GM21447 (cell line): ENCODE data around the gene TMEM140.

Experiments
- ATAC-seq: cut with Tn5 transposase; IDR thresholded peaks from one replicate; pipeline ENCODE4 v1.9.1; 2021; ENCODE audit not compliant: unreplicated experiment

Gene TMEM140

DNA sequence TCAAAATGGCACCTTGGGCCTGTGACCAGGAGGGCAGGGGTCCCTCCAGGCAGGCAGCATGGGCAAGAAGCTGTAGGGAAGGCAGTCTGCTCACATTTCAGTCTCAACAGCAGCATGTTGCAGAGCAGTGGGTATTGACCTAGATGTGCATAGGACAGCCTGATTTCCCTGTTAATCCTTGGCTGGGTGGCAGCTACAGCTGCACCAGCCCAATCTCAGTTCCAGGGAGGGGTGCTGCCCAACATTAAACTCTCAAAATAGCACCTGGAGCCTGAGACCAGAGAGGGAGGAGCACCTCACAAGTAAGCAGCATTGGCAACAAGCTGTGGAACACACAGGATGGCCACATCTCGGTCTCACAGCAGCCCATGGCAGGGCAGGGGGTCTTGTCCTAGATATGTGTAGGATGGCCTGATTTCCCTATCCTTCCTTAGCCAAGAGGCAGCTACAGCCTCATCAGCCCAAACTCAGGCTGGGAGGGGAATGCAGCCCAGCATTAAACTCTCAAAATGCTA, 10.3 kb downstream of the TMEM140 start:
- no peak for ATAC-seq

DNA sequence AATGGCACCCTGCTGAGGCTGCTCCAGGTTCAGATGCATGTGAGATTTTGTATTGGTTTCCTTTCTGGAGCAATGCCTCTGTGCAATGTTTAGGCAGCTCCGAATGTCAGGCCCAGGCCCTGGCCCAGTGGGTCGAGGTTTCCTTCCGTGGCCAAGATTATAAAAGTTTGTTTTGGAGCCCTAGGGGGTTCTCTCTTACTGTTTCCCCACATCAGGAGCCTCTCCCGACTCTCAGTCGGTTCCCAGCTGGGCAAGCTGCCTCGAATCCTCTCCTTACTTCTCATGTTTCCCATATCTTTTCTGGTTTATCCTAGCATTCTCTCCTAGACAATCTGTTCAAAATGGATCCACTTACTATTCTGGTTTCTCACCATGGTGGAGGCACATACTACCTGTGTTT, 11.0 kb downstream of the TMEM140 start:
- no peak for ATAC-seq

DNA sequence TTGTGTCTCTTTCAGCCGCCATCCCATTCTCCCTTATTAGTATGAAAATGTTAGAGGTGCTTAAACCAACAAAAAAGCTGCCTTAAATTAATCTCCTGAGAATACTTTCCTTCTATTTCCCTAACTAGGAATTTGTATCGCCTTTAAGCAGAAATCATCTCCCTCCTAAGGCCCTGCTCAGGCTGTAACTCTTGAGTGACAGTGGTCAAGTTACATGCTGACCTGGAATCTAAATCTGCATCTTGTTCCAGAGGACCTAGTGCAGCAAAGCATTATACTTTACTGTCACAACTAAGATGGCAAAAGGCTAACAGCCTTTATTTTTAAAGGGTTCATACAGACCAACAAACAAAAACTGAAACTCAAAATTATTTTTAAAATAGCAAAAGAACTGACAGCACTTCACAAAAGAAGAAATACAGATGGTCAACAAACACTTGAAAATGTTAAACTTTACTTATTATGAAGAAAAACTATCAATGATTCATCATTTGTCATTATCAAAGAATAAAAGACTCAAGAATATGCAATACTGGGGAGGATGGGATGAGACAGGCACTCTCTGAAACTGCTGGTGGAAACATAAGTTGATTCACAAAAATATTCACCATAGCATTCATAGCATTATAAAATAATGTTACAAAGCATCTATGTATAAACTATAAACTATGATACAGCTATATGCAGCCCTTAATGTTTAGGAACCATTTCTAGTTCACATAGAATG, 11.7 kb downstream of the TMEM140 start:
- peak; percentile 5 for ATAC-seq

DNA sequence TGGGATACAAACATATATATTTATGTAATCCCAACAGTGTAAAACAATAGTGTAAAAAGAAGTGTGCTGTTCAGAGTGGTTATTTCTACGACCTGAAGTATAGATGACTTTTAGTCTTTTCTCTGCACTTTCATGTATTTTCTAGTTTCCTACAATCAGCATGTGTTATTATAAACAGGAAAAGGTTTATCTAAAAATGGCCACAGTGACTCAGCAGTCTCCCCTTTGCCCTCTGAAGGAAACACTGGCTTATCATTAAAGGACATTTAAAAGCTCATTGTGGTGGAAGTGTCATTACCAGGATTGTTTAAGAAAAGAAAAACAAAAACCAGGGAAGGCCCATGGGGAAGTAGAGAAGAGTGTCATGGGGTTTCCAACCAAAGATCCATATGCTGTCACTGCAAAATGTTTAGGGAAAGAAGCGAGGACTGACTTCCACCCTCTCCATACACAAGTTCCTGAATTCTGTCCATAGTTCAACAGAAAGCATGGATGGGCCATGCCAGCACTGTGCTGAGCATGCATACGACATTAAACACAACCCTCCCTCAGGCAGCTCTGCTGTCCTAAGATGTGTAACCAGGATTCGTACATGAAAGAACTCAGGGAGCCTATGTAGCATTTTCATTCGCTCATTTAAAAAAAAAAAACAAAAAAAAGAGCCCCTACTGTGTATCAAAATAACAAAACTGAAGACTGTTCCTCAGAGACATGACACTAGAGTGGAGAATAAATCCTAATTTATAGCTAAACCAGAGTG, 12.4 kb downstream of the TMEM140 start:
- ATAC-seq, result peak; percentile 68

DNA sequence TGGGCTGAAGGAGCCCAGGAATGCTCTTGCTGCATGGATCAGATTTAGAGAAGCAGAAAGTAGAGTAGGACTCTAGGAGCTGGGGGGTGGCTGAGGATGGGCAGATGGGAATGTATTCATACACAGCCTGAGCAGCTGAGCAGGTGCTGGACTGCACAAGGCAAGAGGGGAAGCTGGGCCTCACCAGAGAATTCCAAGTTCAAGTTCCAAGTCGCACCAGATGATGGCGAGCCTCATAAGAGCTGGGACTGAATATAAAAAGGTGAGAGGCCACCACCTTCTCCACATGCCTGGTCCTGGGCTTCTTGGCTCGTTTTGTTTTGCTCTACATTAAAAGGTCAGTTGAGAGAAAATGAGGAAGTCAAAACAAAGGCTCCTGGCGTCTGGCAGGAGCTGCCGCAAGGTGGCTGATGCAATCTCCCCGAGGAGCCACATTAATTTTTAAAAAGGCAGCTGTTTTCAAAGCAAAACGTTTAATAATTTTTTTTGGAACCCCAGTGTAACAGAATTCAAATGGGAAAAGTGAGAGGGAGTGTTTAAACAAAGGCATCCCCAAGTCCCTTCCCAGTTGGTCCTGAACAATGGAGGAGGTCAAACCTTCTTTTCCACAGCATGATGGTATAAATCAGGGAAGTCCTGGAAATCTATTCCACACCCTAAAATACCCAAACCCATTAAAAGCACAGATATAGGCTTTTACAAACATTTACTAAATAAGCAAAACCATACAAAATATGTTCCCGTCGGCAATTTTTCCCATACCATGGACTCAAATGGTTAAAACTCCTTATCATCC, 13.2 kb downstream of the TMEM140 start:
- ATAC-seq, result no peak

DNA sequence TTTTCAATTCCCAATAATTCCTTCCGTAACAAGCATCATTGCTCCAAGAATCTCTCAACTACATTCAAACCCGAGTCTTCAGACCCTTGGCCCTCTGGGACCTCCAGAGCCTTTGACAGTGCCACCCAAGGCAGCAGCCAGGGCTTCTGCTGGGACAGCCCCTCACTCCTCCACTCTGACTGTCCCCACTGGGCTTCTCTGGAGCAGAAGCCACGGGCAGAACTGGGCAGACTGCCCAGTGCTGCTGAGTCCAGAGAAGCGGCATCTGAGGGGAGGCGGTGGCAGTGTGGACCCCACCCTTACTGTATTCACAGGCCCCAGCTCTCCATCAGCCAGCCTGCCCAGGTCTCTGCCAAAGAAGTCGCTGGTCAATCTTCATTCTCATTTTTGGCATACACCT, 13.8 kb downstream of the TMEM140 start:
- ATAC-seq, result no peak

DNA sequence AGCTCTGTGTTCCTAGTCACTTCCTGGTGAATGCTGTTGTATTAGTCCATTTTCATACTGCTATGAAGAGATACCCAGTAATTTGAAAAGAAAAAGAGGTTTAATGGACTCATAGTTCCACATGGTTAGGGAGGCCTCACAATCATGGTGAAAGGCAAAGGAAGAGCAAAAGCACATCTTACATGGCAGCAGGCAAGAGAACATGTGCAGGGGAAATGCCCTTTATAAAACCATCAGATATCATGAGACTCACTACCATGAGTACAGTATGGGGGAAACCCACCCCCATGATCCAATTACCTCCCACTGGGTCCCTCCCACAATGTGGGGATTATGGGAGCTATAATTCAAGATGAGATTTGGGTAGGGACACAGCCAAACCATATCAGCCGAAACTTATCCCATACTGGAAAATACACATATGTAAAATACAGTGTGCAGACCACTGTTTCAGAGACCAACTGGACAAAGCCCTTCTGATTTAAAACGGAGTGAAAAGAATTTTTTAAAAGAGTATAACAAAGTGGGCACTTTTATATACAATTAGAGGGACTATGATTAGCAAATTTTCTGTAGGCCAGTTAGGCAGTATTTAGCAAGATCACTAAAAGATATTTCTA, 14.6 kb downstream of the TMEM140 start:
- no peak for ATAC-seq

DNA sequence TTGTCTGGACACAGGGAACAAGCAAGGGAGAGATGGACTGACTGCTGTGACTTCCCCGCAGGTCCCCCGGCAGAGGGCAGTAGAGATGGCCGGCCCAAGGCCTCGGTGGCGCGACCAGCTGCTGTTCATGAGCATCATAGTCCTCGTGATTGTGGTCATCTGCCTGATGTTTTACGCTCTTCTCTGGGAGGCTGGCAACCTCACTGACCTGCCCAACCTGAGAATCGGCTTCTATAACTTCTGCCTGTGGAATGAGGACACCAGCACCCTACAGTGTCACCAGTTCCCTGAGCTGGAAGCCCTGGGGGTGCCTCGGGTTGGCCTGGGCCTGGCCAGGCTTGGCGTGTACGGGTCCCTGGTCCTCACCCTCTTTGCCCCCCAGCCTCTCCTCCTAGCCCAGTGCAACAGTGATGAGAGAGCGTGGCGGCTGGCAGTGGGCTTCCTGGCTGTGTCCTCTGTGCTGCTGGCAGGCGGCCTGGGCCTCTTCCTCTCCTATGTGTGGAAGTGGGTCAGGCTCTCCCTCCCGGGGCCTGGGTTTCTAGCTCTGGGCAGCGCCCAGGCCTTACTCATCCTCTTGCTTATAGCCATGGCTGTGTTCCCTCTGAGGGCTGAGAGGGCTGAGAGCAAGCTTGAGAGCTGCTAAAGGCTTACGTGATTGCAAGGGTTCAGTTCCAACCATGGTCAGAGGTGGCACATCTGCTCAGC, 16.6 kb downstream of the TMEM140 start:
- no peak for ATAC-seq

DNA sequence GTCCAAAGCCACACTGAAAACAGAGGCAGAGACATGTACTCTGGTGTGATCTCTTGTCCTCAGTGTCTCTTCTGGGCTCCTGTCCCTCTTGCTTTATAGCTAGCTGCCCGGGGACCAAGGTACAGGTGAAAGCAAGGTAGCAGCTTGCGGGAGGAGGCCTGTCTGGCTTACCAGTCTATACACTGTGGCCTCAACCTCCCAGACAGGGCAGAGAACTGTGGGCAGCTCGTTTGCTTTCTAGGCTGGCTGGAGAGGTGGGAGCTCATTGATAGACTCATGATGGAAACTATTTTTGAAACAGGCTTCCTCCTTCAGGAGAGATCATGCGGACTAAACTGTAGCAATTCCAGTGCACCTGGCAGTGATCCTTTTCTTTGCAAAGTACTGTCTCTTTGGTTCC, 18.0 kb downstream of the TMEM140 start:
- ATAC-seq, result no peak

DNA sequence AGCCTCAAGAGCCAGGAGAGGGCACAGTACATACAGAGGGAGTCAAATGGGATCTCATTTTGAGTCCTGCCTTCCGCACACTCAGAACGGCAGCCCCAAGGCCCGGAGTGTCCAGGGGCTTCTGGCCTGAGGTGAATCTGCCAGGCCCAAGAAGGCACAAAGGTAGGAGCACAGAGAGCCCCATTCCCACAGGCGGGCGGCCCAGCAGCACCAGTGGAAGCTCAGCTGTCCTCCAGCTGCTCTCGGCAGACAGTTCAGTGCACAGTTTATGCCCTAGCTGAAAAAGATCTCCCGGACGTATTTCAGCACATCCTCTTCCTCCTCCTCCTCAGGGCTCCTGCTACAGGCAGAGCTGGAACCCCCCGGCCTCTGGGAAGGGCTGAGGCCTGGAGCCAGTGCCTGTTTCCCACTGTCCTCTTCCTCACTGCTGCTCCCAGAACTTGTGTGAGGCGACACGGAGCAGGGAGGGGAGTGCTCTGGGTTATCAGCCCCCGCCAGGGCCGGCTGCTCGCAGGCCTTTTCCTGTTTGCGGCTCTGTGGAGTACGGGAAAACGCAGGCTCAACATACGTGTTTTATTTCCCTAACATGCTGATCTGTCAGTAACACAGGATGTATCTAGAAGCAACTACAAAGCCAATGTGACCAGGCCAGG, 18.6 kb downstream of the TMEM140 start:
- ATAC-seq, result no peak

DNA sequence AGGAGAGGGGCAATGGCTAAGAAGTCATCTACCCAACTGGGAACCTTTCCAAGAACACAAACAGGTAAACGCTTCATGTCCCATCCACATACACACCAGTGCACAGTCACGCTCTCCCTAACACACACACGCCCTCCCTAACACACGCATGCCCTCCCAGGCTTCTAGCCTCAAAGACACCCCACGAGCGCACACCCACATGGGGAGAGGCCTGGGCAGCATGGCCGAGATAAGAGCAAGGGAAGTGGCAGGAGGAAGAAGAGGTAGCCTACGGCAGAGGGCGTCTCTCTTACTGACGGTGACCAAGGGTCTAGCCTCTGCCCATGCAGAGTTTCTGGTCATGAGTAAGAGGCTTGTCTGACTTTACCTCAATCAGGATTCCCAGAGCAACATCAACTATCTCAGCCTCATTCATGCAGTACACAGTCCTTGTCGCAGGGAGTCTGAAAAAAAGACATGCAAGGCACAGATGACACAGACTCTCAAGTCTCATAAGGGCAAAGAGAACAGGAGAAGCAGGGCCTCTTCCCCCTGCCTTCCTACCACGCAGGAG, 19.6 kb downstream of the TMEM140 start:
- ATAC-seq, result no peak

DNA sequence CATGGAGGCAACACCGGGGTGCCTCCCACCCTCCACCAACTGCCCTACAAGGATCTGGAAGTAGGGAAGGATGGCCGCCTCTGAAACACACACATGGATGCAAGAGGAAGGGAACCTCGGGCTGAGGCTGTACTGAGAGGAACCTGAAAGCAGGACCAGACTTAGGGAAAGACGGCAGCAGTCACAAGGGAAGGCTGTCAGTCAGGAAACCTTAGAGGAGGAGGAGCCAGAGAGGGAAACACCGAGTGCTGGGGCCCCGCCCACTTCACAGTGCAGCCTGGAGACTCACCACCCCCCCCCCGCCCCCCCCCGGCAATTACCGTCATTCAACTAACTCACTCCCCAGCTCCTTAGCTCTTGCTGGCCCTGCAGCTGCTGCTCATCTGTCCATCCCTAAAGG, 20.1 kb downstream of the TMEM140 start:
- ATAC-seq, result no peak

DNA sequence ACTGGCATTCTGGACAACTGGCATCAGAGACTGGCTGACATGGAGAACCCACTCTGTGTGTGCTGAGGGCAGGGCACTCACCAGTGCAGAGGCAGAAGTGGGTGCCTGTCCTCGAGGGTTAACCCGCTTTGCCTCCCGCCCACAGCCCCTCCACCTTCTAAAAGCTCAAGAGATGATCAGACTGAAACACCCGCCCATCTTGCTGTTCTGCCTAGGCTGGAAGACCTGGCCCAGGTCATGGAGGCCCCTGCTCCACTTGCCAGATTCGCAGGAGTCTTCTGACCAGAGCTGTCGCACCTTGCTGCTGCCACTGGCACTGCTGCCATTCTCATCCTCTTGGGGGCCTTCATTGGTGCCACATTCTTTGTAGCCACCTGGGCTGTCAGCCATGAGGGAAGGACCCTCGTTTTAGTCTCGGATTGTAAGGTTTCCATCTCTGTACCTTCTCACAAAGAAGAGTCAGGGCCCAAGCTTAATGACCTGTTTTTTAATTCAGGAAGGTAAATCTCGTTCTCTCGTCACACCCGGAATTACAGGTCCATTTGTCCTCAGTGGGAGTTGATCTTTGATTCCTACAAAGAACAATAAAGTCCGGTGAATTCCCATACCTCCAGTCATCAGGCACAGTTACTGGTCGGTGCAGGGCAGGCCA, 20.7 kb downstream of the TMEM140 start:
- no peak for ATAC-seq

DNA sequence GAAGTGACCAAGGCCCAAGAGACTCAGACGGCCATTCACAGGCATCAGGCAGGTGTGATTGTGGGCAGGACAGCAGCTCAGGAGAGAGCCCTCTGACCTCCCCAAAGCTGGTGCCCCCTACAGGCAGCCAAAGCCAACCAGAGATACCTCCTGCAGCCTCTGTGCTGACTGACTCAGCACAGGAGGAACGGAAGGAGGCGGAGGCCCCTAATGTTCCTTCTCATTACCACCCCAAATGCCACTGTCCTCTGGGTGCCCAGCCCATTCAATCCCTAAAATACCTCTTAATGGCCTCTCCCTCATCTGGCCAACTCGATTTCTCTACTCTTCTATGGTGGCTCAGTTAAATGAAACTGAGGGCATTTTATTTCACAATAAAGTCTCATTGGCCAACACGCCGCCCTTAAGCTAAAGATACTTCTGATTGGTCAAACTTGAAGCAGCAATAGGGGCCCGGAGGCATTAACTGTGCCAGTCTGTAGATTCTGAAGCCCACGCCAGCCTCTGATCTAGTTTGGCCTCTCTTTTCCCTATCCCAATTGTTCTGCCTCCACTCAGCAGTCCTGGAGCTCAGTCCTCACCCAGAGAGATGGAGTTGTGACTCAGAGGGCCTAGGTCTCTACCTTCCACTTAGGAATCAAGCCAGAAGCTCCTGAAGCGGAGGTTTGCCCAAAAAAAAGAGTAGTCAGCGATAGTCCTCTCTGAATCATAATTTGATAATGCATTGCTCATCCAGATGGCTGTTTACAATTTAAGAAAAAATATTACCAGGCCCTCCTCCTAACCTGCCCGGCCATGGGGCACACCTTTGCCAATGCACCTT, 21.5 kb downstream of the TMEM140 start:
- ATAC-seq, result peak; percentile 22

DNA sequence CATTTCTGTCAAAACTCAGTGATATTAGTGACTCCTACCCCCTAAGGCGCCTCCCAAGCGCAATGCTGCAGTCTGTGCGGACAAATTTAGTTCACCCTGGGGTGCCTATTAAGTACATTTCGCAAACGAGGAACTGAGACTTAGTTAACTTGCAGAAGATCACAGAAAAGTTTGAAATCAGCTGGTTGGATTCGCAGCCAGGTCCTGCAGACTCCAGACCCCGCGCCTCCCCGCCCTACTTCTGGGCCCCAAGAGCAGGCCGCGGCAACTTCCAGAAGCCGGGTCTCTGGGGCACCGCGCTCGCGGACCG, 22.0 kb downstream of the TMEM140 start:
- ATAC-seq, result peak; percentile 7

DNA sequence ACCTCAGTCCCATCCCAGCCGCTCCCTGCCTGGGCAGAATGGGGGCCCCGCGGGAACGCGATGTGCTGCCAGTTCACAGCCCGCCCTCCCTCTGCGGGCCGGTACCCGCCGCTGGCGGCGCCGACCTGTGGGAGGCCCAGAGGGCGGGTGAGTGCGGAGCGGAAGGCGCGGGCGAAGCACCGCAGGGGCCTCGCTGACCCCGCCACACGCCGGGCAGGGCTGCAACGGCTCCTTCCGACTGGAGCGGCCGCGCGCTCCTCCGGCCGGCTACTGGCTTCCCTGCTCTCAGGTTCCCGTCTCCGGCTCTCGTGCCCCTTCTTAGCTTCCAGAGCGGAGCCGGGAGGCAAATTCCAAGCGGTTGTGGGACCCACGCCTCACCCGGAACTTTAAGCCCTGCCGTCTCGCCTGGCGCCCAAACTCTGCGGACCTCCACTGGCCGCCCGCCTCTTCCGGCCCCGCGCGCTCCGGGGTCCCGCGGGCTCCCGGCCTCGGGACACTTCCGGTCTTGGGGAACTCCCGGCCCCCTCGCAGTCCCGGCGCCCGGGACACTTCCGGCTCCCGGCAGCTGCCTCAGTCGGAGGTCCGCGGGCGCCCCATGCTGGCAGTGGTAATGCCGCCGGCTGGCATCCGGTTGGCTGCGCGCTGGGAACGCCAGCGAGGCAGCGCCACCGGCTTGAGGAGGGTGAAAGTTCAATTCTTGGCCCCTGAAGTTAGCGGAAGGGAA, 22.6 kb downstream of the TMEM140 start, which contains the start of gene CYREN:
Gene CYREN (minus strand): TSS at position 434 of the 724 bp plus-strand sequence. CDS start 1,785 bp downstream, outside the sequence.
- ATAC-seq, result peak; percentile 61

DNA sequence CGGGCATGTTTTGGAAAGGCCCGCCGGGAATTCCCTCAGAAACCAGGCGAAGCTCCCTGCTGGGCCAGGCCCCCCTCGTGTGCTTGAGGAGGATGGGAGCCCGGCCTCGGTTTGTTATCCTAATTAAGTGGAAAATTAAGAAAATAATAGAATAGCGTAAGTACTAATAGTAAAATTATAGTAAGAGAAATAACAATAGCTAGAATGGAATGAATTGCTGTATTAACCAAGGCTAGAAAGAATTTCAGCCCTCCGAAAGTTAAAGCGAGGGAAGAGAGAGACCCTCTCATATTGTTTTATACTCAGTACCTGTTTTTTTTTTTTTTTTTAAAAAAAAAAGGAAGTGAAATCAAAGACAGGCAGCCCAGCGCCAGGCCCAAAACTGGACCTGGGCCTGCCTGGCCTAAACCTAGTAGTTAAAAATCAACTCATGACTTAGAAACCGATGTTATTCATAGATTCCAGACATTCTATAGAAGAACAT, 23.2 kb downstream of the TMEM140 start:
- ATAC-seq, result peak; percentile 42
